Umbilical cord (tissue), 2 donors: Measurements from ENCODE around the gene PITX1. TPM values are rescaled to one million over a fixed set of nuclear protein-coding genes. Genes with fewer than 3 reads are reported as not detected.

Experiments
- DNase-seq: peaks from one replicate; pipeline ENCODE4 v3.0.0-alpha.2; 2015; ENCODE audit warnings: low spot score
- total RNA-seq: library from RNA; depleted of rRNA; stranded (reverse); fragments of >200 nt; gene quantifications from one replicate; pipeline ENCODE4 v1.2.3, GENCODE V29; 2014; ENCODE audit warnings: low replicate concordance; ENCODE audit not compliant: insufficient read depth

The PITX1 gene
- total RNA-seq, 1 donor from 2014 or later = 17.3 TPM

GRCh38 chr5:135029477-135030122 lies 4.4 kb downstream of the PITX1 start:
- DNase-seq = no peak

- no peak for DNase-seq
Measured at GRCh38 chr5:135028791-135029476, 5.1 kb downstream of the PITX1 start.

GRCh38 chr5:135027697-135028615 lies 6.1 kb downstream of the PITX1 start:
- no peak for DNase-seq

- DNase-seq = no peak
Measured at GRCh38 chr5:135027266-135027696, 6.7 kb downstream of the PITX1 start.

GRCh38 chr5:135026645-135027265 lies 7.3 kb downstream of the PITX1 start:
- DNase-seq = no peak

- no peak for DNase-seq
Measured at GRCh38 chr5:135025730-135026644, 8.0 kb downstream of the PITX1 start.

GRCh38 chr5:135024956-135025729 lies 8.9 kb downstream of the PITX1 start:
- no peak for DNase-seq

GRCh38 chr5:135020111-135020895 lies 13.7 kb downstream of the PITX1 start:
- DNase-seq = no peak

GRCh38 chr5:135019314-135019713 lies 14.7 kb downstream of the PITX1 start:
- DNase-seq = no peak

- DNase-seq = no peak
Measured at GRCh38 chr5:135018457-135018856, 15.6 kb downstream of the PITX1 start.

- no peak for DNase-seq
Measured at GRCh38 chr5:135016861-135017290, 17.2 kb downstream of the PITX1 start.

GRCh38 chr5:135015942-135016341 lies 18.1 kb downstream of the PITX1 start:
- DNase-seq = no peak

- DNase-seq = no peak
Measured at GRCh38 chr5:135013947-135014570, 20.0 kb downstream of the PITX1 start.

GRCh38 chr5:135013445-135013844 lies 20.6 kb downstream of the PITX1 start:
- DNase-seq = no peak

- DNase-seq = no peak
Measured at GRCh38 chr5:135012951-135013391, 21.1 kb downstream of the PITX1 start.

- DNase-seq = no peak
Measured at GRCh38 chr5:135012033-135012588, 21.9 kb downstream of the PITX1 start.

GRCh38 chr5:135011355-135012032 lies 22.5 kb downstream of the PITX1 start:
- no peak for DNase-seq
